HPDE6-E6E7 (cell line): ENCODE measurements around the gene TMCC2.

Experiments
- DNase-seq: peaks from one replicate; pipeline ENCODE4 v3.0.0; 2011; ENCODE audit warnings: missing footprints; ENCODE audit errors: extremely low spot score

The TMCC2 gene

DNA sequence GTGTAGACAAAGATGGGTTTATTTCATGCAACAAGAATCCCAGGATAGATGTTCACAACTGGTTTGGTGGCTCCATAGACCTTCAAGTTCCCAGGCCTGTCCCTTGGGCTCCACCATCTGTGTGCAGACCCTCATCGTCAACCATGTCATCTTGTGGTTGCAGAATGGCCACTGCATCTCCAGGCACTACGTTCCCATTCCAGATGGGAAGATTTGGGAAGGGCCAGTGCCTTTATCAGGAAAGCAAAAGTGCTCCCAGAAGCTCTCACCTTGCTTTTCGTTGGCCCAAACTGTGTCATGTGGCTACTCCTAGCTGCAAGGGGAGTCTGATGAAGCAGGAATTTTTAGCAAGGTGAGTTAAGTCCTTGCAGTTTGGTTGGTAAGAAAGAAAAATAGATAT, 12.8 kb downstream of the TMCC2 start:
- no peak for DNase-seq

DNA sequence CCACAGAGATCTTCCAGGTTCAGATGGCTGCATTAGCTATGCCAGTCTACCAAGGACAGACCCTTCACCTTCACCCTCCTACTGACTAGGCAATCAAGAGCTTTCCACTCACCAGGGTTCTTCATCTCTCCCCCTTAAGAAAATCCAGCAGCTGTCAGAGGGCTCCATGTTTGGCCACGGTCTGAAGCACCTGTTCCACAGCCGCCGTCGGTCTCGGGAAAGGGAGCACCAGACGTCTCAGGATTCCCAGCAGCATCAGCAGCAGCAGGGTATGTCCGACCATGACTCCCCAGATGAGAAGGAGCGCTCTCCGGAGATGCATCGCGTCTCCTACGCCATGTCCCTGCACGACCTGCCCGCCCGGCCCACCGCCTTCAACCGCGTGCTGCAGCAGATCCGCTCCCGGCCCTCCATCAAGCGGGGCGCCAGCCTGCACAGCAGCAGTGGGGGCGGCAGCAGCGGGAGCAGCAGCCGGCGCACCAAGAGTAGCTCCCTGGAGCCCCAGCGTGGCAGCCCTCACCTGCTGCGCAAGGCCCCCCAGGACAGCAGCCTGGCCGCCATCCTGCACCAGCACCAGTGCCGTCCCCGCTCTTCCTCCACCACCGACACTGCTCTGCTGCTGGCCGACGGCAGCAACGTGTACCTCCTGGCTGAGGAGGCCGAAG, 13.8 kb downstream of the TMCC2 start:
- DNase-seq: no peak

DNA sequence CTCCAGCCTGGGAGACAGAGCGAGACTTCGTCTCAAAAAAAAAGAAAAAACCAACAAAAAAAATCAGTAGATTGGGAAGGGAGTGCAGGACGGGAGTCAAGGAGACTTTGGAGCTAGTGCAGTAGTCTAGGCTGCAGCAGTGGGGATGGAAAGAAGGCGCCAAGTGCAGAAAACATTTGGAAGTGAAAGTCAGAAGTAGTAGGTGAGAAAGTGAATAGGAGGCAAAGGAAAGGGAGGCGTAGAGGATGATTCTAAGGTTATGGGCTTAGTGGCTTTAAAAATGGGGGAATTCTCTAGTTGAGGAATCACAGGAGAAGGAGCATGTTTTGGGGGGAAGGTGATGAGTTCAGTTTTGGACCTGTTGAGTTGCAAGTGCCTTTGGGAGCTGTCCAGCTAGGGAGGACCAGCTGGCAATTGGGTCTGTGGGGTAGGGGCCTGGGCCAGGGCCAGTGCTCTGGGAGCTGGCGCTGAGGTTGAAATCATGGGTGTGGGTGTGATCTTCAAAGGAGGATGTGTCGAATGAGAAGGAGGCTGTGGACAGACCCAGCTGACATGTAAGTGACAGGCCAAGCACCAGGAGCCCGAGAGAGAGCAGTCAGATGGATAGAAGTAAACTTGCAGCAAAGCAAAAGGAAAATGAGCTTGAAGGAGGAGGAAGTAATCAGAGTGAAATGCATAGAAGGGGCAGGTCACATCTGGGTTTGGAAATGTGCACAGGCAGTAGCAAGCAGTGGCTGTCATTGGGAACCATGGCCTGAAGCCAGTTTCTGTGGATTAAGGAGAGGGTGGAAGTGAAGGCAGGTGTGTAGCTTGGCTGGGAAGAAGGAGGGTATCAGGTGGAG, 15.8 kb downstream of the TMCC2 start:
- DNase-seq: no peak

DNA sequence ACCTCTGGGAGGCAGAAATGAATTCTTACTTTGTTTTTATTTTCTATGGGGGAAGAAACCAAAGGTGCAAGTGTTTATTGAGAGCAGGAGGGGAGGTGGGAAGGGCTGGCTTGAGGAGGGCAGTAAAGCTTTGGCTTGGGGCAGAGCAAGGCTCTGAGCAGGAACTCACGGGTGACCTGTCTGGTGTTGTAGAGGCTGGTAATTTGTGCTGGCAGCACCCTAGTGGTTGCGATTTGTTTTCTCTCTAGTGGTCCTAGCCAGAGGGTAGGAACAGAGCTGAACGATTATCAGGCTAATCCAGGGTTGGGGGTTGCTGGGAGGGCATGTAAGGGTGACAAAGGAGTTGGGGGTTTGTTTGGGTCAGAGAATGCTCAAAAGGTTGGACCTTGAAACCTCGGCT, 16.6 kb downstream of the TMCC2 start:
- no peak for DNase-seq

DNA sequence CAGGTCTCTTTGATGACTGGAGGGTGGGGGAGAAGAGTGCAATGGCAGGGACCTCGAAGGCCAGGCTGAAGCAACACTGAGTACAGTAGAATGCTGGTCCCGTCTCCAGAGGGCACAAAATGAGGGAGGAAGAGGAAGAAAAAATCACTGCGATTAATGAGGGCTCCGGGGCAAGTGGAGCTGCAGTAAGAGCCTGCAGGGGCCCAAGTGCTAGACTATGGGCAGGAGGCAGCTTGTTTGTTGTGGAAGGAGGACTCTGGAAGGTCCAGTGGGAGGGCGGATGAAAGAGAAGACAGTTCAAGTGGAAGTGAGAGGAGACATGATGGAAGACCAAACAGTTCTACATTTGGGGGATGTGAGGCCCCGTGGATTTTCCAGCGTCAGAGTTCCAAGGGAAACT, 17.4 kb downstream of the TMCC2 start:
- DNase-seq: no peak

DNA sequence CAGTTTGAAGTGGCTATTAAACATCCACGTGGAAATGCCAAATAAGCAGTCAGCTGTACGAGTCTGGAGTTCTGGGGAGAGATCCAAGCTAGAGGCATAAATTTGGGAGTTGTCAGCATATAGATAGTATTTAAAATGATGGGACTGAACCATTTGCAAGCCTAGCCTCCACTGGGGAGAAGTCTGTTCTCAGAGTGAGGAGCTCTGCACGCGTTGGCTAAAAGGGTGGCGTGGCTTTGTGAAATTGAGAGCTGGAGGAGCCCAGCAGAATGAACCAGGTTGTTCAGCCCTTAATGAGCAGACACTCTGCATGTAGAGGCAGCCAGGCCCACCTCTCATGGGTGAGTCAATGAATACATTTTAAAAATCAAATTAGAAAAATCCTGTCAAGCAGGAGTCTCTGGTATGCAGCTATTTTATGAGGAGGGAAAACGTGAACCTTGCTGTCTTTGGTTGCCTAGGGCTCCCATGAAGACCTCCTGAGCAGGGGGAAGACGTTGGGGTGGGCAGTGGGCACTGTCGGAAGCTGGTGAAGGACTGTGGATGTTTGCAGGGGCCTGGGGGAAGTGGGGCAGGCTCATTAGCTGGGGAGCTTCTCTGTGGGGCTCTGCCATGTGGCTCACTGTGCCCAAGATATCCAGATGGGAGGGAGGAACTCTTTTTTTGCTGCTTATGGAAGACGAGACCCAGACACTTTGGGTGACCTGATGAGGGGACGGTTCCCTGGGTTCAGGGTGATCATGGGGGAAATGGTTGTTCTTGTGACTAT, 18.8 kb downstream of the TMCC2 start:
- no peak for DNase-seq

DNA sequence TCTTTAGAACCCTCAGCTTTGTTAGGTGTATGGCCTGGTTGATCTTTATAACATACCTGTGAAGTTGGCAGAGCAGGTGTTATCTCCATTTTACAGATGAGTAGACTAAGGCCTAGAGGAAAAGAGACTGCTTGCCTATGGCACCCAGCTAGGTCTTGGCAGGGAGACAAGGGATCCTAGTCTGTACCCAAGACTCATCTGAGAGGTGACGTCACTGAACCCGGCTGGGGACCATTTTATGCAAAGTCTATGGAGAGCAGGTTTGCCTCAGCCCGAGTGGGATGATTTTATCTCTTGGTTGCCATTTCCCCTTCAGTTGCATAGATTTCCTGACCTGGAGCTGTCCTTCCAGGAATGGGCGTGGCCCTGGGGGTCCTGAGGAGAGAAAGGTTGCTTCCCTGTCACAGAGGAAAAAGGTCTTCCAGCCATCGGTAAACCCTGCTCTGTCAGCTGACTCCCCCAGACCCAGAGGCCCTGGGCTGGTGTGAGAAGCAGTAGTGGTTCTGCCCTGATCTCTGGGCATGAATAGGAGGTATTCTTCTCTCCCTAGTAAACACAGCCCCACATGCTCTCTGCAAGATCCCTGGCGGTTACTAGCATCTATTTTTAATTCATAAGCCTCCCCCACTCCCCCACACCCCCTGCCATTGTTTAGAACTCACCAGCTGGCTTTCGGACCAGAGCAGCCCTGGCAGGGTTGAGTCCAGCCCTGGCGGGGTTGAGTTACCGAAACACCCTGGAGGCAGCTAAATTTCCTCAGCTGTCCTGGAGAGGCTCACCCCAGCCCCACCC, 19.6 kb downstream of the TMCC2 start:
- DNase-seq: no peak

DNA sequence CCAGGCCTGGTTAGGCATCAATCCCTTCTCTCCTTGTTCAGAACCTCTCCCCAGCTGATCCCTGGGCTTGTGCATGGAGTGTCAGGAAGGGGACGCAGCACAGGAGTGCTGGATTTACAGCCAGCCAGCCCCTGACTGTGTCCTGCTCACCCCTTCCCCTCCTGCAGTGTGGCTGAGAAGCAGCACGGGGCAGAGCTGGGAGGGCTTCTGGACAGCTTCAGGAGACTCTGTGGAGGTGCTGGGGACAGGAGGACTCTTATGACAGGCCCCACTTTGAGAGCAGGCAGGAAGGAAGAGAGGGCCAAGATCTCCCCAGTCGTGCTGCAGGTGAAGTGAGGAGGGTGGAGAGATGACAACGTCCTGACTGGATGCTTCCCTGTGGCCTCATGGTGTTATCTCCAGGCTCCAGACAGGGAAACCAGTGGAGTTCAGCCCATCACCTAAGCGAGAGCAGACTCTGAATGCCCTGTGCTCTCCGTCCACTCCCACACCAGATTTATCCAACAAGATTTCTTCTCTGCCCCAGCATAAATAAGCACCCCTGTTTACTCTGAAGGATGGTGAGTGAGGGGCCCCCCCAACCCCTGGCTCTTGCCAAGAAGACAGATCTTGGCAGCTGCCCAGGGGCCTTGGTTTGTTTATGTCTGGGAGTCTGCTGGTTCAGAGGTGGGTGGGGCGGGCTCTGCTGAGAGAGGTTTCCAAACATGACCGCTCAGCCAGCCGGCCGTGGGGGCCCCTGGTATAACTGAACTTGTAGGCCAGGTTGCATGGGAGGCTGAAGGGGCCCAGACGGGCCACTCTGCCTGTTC, 21.3 kb downstream of the TMCC2 start:
- DNase-seq: no peak

DNA sequence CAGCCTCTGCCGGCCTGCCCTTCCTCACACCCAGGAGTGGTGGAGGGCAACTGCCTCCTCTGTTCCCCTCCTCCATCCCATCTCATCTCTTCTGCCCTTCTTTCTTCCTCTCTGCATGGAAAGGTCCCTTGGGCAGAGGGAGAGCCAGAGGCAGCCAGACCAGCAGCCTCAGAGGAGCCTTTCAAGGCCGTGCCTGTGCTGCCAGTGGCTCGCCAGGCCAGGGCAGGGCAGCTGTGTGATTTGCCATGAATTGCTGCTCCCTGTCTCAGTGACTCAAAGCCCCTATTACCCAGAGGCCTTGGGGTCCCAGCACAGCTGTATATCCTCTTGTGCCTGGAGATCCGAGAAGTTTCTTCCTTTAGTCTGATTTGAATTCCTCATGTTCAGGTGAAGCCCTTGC, 21.9 kb downstream of the TMCC2 start:
- DNase-seq: no peak

DNA sequence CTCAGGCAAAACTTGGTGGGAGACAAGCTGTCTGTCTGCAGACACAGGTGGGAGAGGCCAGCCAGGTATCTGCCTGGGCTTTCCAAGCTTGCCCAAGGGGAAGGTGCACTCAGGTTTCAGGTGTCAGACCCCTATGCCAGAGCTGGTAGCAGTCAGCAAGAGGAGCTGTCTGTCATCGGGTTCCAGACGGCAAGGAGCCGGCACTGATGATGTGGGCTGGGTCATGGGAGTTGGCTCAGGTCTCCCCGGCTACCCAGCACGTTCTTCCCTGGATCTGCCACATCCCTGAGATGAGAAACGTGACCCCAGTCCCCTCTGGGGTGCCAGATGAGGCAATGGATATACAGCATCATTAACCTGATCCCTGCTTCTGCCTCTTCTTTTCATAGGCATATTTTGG, 23.0 kb downstream of the TMCC2 start:
- no peak for DNase-seq

DNA sequence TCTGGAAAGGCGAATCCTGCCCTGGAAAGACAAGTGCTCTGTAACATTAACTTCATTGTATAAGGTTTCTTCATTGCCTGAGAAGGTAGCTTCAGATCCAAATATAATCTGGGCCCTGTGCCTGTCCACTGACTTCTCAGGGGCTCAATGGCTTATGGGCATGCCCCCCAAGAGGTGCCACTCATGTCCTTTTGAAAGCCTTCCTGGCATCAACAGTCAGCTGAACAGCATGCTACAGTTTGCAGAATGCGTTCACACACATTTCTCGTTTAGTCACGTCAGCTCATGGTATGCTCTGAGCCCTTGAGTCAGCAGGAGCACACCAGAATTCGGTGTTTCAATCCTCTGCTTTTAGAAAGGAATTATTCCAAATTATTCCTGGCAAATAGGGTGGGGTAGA, 23.8 kb downstream of the TMCC2 start:
- DNase-seq: no peak

DNA sequence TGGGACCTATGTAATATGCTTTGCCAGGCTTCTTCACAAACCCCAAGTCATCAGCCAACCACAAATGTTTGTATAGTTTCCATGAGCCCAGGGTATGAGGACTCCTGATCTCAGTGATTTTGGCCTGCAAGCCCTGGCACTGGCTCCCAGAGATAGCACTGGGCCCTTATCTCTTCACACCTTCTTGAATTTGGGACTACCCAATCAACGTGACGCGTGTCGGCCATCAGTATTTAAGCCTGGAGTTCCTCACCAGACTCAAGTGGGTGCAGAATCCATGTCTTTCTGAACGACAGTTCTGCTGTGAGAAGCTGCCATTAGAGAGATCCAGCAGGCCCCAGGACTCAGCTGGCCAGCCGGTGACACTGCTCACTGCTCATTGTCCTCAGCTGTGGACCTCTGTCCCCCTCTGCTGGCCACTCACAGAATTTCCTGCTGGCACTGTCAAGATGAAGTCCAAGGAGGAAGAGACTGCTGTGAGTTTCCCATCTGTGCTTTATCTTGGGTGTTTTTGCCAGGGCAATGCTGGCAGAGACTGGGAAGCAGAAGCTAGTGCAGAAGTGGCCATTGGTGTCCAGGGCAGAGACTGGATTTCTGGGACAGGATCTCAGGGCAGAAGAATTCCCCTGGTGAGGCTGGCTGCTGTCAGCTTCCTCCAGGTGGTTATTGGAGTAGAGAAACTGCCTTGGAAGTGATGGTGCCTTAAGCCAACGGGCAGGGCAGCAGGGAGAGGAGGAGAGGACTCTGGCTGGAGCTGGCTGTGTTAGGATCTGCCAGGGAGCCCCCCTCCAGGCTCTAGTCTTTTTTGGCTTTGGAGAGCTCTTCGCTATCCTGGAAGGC, 28.4 kb downstream of the TMCC2 start:
- peak; percentile 66 for DNase-seq

DNA sequence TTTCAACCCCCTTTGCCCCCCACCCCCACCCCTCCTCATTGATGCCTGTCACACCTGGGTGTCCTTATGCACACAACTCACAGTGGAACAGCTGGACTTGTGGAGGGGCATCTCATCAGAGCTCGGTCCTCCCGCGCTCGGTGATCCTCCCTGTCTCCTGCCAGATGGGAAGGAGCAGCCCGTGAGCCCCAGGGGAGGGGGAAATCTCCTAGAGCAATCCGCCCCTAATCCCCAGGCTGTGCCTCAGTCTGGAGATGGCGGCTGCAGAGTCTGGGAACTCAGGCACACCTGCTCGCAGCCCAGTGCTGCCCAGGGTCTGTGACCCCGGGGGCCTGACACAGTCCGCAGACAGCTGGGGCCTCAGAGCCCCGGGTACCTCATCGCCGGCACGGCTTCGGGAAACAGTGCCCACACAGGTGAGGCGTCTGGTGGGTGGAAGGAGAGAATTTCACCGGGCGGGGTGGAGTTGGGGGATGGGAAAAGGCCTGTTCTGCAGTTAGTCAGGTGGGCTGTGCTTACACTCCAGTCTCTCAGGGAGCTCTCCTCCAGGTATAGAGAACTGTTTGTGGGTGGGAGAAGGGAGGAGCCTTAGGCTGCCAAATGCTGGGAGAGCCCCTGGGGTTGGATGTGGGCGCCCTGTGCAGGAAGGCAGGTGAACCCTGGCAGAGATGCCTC, 29.3 kb downstream of the TMCC2 start:
- no peak for DNase-seq

DNA sequence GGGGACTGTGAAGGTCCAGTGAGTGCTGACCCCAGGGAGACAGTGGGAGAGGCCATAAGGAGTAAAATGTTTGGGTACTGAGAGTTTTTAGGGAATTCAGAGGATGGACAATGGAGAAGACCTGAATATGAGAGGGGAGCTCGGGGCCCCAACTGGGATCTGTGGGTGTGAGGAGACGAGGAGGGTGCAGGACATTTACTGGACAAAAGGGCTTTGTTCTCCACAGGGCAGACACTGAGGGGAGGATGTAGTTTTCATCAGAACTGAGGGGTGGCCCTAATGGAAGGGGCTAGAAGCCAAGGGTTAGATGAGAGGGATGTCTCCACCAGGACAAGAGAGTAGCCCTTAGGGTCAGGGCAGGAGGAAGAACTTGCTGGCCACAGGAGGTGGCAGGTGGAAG, 30.0 kb downstream of the TMCC2 start:
- DNase-seq: no peak

DNA sequence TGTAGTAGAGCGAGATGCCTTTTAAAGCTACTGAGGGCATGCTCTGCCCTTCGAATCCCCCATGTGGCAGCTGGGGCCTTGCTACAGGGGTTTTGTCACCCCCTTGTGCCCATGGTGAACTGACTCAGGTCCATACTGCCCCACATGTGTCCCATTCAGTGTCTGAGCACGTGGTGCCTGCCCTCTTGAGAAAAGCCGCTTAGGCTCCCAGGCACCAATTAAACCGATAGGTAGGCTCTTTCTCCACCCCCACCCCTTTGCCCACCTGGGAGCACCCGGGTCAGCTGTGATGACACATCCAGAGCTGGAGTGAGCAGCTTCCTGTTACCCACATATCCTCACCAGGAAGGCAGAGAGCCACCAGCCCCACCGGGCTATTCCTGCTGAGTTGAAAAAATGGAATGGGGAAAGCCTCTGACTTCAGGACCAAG, 30.5 kb downstream of the TMCC2 start:
- peak; percentile 77 for DNase-seq

DNA sequence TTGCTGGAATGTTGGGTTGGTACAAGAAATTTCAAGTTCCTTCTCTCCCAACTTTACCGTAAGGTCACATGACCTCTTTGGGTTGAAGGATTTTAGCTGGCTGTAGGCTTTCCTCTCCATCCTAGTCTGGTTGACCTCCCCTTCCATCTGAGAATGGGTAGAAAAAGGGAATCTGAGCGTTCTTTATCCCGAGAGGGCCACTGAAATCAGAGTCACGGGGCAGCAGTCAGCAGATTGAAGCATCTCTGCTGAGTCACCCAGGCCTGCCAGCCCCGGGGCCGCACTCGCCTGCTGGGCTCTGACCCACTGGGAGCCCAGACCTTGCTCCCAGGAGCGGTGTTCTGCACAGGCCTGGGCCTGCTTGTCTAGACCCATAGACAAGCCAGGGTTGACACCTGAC, 31.0 kb downstream of the TMCC2 start:
- peak; percentile 99 for DNase-seq

DNA sequence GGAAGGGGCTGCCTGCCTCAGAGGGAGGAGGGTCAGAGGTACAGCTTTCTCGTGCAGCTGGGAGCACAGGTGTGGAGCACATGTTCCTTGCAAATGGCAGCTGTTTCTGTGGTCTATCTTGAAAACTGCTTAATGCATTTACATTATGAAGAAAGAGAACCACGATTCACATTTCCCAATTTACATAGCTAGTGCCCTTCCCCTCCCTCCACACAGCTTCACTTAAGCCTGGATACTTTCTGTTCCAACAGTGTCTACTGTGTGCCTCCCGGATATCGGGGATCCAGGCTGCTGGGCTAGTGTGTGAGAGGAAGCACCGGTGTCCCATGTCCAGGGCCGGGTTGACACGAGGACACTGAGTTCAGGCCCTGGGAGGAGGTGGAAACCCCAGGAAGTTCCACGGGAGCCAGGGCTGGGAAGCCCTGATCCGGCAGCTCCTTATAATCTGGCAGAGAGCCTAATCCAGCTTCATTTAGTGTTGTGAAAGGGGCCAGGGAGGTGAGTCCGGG, 31.6 kb downstream of the TMCC2 start:
- no peak for DNase-seq

DNA sequence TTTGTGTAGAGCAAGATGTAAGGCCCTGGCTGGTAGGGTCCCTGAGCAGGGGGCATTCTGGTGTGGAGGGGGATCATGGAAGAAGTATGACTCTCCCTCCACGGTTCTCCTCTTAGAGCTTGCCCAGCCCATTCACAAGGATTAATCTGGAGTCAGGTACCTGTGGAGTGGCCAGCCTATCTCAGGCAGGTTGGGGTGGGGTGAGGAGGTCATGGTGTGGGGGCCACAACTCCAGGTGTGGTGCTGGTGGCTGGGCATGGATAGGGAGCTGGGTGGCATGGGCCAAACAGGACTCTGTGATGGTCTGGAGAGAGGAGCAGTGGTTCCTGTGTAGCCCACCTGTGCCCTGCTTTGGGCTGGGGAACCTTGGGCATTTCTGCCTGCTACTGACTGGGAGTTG, 32.3 kb downstream of the TMCC2 start:
- no peak for DNase-seq
